ENCODE measurements around the gene TEX36.
"Not testable (repeated sequence)": the region's sequence is repeated elsewhere in the genome, so short reads cannot be mapped to it uniquely, and the experiment has no call there.

TEX36 gene
- total RNA-seq, result 0 reads per million in 2 donors

DNA sequence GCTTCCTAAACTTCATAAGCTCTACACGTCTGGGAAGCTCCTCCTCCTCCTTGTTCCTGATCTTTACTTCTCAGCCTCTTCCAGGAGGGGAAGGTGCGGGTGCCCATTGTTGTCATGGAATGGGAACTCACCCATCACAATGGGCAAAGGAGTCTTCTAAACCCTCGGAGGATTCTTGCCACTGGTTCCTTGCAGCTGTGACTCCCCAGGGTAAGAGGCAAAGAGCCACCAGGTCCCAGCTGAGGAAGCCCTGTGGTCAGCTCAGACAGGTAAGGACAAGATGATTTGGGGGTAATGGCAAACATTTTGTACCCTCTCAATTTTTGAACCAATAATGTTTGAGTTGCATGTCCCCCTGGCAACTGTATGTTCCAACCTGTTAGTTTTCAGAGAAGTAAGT lies at the start of gene TEX36:
TEX36 (minus strand) TSS at position 101 of the 400 bp plus-strand sequence. CDS start 174 bp downstream, outside the sequence.
- no peak for DNase-seq

DNA sequence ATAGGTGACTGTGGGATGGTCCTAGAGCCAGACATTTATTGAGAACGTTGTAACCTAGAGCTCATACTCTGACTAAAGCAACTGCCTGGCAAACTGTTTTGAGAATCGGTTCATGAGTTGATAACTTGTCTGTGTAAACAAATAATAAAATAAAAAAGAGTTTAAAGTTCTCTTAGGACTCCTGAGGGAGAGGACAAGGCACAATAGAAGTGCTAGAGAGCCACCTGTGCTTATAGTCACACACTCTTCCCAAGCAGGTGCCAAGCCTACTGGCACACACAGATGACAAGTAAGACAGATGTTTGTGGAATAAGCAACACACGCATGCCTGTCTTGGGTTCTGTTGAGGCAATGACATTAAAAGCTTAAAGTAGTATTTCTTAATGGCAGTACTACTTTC lies 44.5 kb upstream of the TEX36 start:
- no peak for DNase-seq

GRCh38 chr10:125726914-125727313 lies 44.0 kb upstream of the TEX36 start:
- DNase-seq, result no peak

GRCh38 chr10:125722811-125723210 lies 39.8 kb upstream of the TEX36 start:
- no peak for DNase-seq

DNA sequence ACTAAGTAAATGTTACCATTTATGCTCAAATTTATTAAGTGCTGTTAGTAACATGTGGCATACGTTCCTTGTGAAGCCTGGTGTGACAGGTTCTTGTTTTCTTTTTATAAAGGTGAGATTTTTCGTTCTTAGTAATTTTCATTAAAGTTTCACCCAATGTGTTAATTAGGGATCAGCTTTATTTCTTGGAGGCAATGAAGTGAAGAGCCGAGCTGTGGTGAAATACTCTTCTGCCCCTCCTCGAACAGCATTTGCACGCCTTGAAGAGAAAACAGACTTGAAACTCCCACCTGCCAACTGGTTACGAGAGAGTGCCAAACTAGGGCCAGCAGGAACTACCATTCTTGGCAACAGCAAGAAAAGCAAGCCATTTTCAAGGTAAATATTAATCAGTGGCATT lies 38.1 kb upstream of the TEX36 start:
- DNase-seq, result no peak

- DNase-seq, result no peak
Observed at GRCh38 chr10:125720002-125720382, 37.0 kb upstream of the TEX36 start.

- DNase-seq, result peak; percentile 97
Observed at GRCh38 chr10:125719173-125720001, 36.4 kb upstream of the TEX36 start, which contains the start of gene EDRF1. EDRF1 (plus strand) TSS chr10:125719709; CDS start chr10:125719808, 99 bp downstream.

DNA sequence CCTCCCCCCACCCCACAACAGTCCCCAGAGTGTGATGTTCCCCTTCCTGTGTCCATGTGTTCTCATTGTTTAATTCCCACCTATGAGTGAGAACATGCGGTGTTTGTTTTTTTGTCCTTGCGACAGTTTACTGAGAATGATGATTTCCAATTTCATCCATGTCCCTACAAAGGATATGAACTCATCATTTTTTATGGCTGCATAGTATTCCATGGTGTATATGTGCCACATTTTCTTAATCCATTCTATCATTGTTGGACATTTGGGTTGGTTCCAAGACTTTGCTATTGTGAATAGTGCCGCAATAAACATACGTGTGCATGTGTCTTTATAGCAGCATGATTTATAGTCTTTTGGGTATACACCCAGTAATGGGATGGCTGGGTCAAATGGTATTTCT lies 31.8 kb upstream of the TEX36 start:
- not testable (repeated sequence) for DNase-seq

DNA sequence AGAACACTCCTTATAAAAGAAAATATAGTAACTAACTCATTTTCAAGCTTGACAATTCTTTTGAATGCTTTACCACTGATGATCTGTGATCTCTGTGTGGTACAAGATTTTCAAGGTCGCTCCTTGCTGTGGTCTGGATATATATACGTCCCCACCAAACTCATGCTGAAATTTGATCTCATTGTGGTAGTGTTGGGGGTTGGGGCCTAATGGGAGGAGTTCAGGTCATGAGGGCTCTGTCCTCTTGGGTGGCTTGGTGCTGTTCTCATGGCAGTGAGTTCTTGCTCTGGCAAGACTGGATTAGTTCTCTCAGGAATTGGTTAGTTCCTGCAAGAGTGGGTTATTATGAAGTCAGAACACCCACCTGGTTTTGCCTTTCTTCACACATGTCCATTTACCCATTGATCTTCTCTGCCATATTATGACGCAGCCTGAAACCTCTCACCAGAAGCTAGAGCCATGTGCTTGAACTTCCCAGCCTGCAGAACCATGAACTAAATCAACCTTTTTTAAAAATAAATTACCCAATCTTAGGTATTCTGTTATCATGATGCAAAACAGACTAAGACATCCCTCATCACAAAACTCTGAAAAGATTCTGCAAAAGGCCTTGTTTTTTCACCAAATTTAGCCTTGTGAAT lies 28.3 kb upstream of the TEX36 start:
- no peak for DNase-seq

GRCh38 chr10:125709553-125710474 lies 26.9 kb upstream of the TEX36 start:
- no peak for DNase-seq

DNA sequence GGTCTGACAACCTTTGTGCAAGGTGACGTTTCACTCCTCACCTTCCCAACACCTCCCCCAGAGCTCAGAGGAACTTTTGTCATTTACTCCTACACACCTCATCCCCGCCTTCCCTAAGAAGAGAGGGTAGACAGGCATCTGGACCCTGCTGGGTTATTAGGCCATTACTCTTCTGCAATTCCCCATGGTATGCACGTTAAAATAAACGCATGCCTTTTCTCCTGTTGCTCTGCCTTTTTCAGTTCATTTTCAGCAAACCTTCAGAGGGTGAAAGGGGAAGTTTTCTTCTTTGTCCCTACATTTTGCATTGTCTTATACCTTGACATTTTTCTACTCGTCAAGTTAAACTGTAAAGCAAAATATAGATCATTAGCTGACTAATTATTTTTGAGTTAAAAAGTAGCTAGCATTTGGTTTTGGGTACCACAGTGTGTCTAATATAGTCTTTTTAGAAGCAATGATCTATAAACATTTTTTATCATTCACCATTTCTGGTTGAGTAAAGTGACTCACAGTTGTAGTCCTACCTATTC lies 26.1 kb upstream of the TEX36 start:
- no peak for DNase-seq

DNA sequence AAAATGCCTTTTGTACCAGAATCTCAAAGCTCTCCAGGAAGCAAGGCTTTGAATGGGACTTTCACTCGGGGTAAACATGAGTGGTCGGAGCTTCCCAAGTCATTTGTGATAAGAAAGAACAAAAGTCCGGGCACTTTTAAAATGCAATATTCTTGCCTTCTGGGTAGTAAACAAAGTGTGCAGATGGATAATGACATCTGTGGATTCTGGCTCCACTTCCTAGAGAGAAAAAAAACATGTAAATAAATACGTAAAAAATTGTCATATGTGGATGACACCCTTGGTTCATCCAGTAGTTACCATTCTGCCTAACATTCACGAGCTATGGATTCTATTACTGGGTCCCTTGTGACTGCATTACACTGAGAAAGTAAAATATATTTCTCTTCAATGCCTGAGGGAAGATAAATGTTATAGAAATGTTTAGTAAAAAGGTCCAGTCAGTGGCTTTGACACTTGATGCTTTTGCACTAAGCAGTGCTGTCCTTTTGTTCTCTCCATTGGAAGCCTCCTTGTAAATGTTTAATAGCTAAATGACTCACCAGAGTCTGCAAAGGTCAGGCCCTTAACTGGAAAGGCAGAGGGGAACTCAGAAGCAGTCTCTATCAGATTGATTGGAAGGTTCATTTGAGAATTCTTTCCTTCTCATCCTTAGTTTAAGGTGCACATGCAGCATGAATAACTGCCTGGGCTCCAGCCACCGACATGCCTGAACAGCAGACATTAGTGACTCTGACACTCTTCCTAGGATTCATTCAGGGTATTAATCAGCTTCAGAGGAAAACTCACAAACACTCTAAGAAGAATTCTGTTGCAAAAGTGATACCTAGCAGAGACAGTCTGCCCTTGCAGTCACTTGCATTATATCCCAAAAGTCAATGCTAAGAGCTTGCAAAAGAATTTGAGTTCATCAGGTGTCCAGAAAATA lies 24.8 kb upstream of the TEX36 start:
- DNase-seq, result no peak

GRCh38 chr10:125700355-125700911 lies 17.5 kb upstream of the TEX36 start:
- DNase-seq, result no peak

GRCh38 chr10:125699562-125700143 lies 16.7 kb upstream of the TEX36 start:
- no peak for DNase-seq

DNA sequence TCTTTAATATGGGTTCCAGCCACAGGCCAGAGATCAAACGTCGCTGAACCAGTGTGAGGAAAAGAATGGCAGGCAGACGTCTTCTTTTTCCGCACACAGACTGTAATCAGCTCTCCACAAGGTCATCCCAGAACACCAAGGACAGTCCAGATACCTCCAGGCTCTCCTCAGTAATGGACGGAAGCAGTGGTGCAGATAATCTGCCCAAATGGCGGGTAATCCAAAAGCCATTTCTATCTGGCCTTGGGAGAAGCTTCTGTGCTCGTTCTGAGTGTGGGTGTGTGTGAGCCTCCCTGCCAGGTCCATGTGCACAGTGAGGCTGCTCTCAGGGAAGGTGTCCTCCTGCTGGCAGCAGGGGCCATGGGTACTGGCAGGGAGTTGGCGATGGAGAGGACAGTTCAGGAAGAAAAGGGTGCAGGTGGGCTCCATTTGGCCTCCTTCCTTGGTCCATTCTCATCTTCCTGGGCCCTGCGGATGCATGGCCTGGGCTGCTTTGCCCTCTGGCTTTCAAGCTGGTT lies 15.6 kb upstream of the TEX36 start:
- no peak for DNase-seq

DNA sequence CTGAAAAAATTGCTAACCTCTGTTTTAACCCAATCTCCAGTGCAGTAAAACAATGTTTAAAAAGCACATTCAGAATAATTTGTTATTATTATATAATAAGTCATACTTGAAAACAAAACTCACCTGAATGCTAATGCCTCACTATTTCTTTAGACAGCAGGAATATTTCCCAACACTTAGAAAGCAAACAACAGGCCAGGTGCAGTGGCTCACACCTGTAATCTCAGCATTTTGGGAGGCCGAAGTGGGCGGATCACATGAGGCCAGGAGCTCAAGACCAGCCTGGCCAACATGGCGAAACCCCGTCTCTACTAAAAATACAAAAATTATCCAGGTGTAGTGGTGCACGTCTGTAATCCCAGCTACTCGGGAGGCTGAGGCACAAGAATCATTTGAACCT lies 13.9 kb upstream of the TEX36 start:
- DNase-seq, result not testable (repeated sequence)

DNA sequence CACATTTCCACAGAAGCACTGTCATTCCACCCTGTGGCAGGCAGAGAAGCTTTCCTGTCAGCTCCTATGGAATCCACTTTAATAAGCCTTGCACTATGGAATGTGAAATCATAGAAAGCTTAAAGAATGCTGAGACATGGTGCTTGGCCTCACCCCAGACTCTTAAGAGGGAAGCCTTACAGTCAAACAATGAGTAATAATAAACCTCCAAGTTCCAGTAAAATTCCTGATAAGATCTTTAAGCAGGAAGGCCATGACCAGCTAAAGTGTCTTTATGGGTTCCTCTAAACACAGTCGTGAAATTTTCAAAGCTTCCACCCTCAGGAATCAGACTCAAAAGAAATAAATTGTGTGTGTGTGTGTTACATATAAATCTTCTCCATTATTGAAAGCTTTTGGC lies 11.9 kb upstream of the TEX36 start:
- DNase-seq, result no peak

GRCh38 chr10:125693524-125693847 lies 10.5 kb upstream of the TEX36 start:
- DNase-seq, result no peak

- no peak for DNase-seq
Observed at GRCh38 chr10:125692601-125693523, 9.9 kb upstream of the TEX36 start.

DNA sequence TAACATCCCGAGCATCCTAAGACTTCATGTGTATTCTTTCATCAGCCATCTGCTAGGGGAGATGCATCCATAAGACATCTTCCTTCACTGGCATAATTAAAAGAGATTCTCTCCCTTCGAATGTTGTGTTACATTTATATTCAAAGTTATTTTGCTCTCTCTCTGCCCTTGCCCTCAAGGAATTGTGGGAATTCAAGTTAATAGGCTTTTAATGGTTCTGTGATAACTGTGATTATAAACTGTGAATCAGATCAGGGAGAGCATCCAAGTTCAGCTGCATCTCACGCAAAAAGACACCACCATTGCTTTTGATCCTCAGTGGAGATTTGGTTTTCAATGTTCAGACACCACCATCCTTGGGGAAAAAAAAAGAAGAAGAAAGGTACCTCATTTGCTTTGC lies 9.2 kb upstream of the TEX36 start:
- no peak for DNase-seq

Data from T-helper 9 cell (primary cell).